A172 (cell line): Measurements from ENCODE around the gene PSMG4. TPM values are rescaled to one million over a fixed set of nuclear protein-coding genes. Genes with fewer than 3 reads are reported as not detected.

Experiments
- DNase-seq: peaks from one replicate; pipeline ENCODE4 v3.0.0-alpha.2; 2015; ENCODE audit warnings: low spot score
- total RNA-seq: library from RNA; depleted of rRNA; stranded (reverse); fragments of >200 nt; shearing (Covaris generic); gene quantifications from 2 replicates; pipeline ENCODE4 v1.2.3, GENCODE V29; 2014; rRNA removed

PSMG4 gene, protein sequence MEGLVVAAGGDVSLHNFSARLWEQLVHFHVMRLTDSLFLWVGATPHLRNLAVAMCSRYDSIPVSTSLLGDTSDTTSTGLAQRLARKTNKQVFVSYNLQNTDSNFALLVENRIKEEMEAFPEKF
- 23.4 and 38.4 TPM in 2 replicates for total RNA-seq

- peak; percentile 83 for DNase-seq
These were observed at the start of gene PSMG4 for GRCh38 chr6:3258720-3259490. Gene PSMG4, plus strand, starts transcription at chr6:3258947. Its CDS starts 76 bp downstream, at chr6:3259023.

DNA sequence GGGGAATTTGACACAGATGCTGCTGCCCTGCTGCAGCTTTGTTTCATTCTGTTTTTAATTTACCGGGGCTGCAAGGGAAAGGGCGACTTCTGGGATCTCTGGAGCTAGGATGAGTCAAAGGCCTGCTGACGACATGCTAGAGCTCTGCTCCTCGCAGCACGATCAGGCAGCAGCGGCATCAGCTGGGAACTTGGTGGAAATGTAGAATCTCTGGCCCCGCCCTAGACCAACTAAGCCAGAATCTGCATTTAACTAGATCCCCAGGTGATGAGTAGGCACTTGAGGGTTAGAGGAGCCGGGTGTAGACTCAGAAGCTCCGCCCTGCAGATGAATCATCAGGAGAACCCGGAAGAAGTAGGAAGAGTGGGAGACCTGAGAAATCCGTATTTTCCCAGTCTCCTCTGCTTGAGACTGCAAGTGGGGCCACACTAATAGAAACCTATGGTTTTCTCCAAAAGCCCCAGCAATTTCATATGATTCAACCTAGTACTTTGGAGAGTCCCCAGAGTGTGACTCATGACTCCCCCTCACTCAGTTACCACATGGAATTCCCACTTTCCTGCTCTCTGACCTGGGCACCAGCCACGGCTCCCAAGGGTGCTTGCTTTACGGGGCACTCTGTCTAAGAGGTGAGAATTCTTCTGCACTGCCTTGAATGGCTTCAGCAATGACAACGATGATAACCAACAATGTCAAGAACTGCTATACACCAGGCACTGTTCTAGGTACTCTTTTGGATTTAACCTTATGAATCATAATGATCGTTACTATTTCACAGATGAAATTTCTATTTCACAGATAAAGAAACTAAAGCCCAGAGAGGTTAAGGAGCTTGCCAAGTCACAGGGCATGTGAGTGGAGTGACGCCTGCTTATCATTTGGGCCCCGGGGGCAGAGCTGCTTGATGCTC is 49.4 kb upstream of the PSMG4 start:
- DNase-seq: peak; percentile 100

DNA sequence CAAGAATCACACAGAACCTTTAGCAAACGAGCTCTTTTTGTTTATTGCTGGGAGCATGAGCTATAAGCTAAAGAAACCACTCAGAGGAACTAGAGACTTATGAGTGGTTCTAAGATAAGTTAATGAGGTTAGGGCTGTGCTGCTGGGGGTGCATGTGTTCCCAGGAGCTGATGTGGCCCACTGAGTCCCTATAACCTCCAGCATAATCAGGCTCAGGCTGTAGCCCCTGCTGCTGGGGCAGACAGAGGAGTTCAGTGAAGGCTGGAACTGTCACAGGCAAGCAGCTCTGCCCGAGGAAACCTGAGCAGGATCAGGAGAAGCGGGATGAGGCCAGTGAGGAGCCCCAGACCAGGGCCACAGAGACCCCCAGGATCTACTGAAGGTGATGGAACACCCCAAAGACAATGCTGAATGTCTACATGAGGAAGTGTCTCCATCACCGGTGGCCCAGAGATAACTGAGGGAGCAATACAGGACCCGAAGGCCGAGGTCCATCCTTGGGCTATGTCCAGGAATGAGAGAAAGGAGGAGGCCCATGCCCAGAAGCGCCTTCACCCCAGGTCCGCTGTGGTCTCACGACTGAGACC is 48.6 kb upstream of the PSMG4 start:
- DNase-seq: no peak

GRCh38 chr6:3211681-3212080 is 47.1 kb upstream of the PSMG4 start:
- DNase-seq: peak; percentile 78

- no peak for DNase-seq
These were observed 46.5 kb upstream of the PSMG4 start for GRCh38 chr6:3212261-3212660.

DNA sequence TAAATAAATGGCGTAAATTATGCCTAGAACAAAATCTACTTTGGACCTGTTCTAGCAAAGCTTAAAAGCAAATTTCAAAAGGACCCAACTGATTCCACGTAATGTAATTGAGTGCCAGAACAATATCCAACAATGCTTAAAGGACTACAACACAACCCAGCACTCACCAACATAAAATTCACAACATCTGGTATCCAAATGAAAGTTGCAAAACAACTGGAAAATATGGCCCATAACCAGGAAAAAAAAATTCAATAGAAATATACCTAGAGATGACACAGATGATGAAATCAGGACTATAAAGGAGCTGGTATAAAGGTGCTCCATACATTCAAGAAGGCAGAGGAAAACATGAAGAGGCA is 45.4 kb upstream of the PSMG4 start:
- DNase-seq: no peak

DNA sequence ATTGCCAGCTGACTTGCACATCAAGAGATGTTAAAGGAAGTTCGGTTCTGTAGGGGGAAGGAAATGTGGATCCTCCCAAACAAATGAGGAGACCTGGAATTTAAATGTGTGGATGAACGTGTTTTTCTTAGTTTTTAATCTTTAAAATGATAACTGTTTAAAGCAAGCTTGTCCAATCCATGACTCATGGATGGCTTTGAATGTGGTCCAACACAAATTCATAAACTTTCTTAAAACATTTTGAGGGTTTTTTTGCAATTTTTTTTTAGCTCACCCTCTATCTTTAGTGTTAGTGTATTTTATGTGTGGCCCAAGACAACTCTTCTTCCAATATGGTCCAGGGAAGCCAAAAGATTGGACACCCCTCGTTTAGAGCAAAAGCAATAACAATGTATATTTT is 43.8 kb upstream of the PSMG4 start:
- no peak for DNase-seq

DNA sequence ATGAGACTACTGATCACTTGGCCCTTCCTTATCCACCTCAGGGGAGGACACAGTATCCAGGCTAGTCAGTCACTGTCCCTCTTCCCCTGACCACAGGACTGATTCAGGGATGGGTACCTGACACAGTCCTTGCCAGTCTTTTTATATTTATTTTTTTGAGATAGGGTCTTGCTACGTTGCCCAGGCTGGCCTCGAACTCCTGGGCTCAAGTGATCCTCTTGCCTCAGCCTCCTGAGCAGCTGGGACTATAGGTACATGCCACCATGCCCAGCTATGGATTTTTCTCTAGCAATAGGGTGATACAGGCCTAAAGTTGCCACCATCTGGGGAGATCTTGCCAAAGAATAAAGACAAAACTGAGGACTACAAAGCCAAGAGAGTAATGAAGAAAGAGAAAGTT is 41.5 kb upstream of the PSMG4 start:
- no peak for DNase-seq

- no peak for DNase-seq
These were observed 40.5 kb upstream of the PSMG4 start for GRCh38 chr6:3218266-3218665.

- no peak for DNase-seq
These were observed 38.4 kb upstream of the PSMG4 start for GRCh38 chr6:3220366-3220765.

- DNase-seq: no peak
These were observed 37.2 kb upstream of the PSMG4 start for GRCh38 chr6:3221578-3221977.

DNA sequence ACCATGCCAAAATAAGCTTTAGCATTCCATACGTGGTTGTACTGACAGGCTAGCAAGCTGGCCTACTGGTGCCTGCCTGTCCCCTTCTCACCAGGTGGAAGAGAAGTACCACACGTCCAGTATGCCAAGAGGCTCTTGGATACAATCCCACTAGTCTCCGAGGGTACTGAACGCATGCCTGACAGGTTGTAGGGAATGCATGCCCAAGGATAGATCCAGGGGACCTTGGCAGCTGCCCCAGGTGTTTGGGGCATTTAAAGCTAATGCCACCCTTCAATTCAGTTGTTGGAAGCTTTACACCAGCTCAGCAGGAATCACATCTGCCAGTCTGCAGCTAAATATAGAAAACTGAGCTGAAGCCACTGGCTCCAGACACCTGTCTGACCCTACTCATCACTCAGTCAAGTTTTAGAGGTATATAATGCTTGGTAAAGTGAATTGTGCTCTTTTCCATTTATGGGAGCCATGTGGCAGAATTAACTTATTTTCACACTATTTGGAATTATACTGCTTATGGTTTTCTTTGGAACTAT is 36.2 kb upstream of the PSMG4 start:
- no peak for DNase-seq

- DNase-seq: no peak
These were observed 32.7 kb upstream of the PSMG4 start for GRCh38 chr6:3226042-3226441.

DNA sequence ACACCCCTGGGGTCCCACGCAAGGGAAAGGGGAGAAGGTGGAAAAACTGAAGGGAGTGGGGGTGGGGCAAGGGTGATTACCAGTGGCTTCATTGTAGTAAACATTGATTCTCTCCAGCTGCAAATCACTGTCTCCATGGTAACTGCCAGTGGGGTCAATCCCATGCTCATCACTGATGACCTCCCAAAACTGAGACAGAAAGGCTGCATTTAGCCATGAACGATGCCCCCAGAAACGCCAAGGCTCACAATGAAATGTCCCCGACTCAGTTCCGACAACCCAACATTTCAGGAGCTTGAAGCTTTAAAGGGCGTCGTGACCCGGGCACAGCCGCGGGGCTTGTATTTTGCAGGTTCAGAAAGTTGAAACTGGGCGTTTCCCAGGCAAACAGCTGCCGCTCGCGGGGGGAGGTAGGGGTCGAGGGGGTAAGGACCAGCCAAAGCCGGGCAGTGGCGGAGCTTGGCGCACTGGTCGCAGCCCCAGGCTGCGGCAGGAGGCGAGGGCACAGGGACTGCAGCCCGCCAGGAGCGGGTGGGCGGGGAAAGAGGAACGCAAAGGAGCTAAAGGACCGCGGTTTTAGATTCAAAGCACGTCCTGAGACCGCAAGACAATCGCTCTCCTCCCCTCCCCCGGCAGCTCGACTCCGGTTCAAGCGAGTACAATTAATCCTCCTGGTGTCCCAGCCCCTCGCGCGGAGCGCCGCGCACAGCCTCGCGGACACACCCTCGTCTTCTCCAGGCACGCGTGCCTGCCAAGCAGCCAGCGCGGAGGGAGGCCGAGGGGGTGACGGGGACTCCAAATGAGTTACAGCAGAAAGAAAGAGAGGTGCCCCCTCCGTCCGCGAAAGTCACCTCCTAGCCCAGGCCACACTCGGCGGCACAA is 32.0 kb upstream of the PSMG4 start:
- no peak for DNase-seq

DNA sequence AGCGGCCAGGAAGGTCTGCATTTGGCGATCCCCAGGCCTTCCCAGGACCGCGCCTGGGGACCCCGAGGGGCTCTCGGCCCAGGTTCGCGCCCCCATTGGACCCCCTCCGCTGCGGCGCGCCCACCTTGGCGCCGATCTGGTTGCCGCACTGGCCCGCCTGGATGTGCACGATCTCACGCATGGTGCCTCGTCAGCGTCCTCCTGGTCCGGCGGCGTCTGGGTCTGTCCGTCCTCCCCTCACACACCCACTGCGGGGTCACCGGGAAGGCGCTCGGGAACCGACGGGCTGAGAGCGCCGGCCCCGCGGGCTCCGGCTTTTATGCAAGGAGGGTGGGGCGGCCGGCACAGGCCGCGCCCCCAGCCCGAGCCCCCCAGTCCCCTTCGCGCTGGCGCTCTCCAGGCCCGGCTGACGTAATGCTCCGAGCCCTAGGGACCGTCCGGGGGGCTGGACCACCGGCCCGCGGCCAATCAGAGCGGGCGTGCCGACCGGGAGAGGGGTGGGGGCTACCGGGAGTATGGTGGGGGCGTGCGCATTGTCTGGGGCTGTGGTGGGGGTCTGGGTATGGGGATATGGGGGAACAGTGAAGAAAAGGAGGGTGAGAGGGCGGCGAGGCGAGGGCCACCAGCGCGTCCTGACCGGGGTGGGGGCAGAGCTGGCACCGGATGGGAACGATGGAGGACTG is 31.2 kb upstream of the PSMG4 start, which contains the start of gene TUBB2B:
TUBB2B (minus strand) TSS at position 291 of the 683 bp plus-strand sequence; CDS start at position 181, 110 bp downstream.
- no peak for DNase-seq

- no peak for DNase-seq
These were observed 30.6 kb upstream of the PSMG4 start for GRCh38 chr6:3228046-3228671.

GRCh38 chr6:3228771-3229565 is 29.8 kb upstream of the PSMG4 start:
- no peak for DNase-seq

GRCh38 chr6:3229566-3230178 is 29.1 kb upstream of the PSMG4 start:
- DNase-seq: no peak
